B cell (primary cell): ENCODE results near the gene SORL1. TPM values are rescaled to one million over a fixed set of nuclear protein-coding genes. Genes with fewer than 3 reads are reported as not detected.

Experiments
- ATAC-seq: fragments of 200-7000 bp; cut with Tn5 transposase; one replicate; pipeline ENCODE4 v1.10.0; 2021; ENCODE audit warnings: low read depth, mild to moderate bottlenecking, moderate number of reproducible peaks, moderate library complexity
- CTCF ChIA-PET: fragments of 350-600 bp; sonication (Branson Sonifier 250); formaldehyde crosslinking; loops from one replicate; lab custom pipeline; 2021; ENCODE audit warnings: antibody characterized with exemption, inconsistent platforms; lab: Charles Lee
- POLR2A ChIA-PET: fragments of 350-600 bp; sonication (Branson Sonifier 250); formaldehyde crosslinking; loops from one replicate; lab custom pipeline; 2021; ENCODE audit warnings: antibody characterized with exemption; lab: Charles Lee
- DNase-seq: peaks from one replicate; pipeline ENCODE4 v3.0.0; 2013
- H2AFZ ChIP-seq: 2 replicates; pipeline ENCODE4 v1.6.1; 2012; ENCODE audit warnings: mild to moderate bottlenecking, low read depth, low read length; ENCODE audit not compliant: insufficient read depth, poor library complexity, severe bottlenecking
- H3K27ac ChIP-seq, 2 donors: 1 replicate in 1 of 2; 2 replicates in 1 of 2; pipeline ENCODE4 v1.5.1; 2012 to 2013; ENCODE audit warnings: low read length in 2 of 2, mild to moderate bottlenecking in 2 of 2, moderate library complexity in 1 of 2
- H3K27me3 ChIP-seq, 4 experiments: fragments of 200-600 bp in 1 of 4; sonication (generic) in 1 of 4; replicated peaks in 1 of 4; 1 replicate in 2 of 4; 2 replicates in 2 of 4; pipeline versions ENCODE4 v1.6.1 to v1.7.0; 2013 to 2016; ENCODE audit warnings: low read length in 3 of 4, mild to moderate bottlenecking in 2 of 4, mixed read lengths in 1 of 4, moderate library complexity in 1 of 4; ENCODE audit not compliant: insufficient read depth in 4 of 4, control insufficient read depth in 3 of 4; ENCODE audit errors: control extremely low read depth in 1 of 4
- H3K36me3 ChIP-seq, 2 experiments: replicated peaks in 1 of 2; 1 replicate in 1 of 2; 2 replicates in 1 of 2; pipeline versions ENCODE4 v1.6.1 to v1.7.1; 2013; ENCODE audit warnings: low read length in 1 of 2; ENCODE audit not compliant: insufficient read depth in 2 of 2, control insufficient read depth in 1 of 2; ENCODE audit errors: control extremely low read depth in 1 of 2, extremely low read depth in 1 of 2
- H3K4me1 ChIP-seq, 2 donors: fragments of 200-600 bp in 1 of 2; sonication (generic) in 1 of 2; 1 replicate in 1 of 2; 2 replicates in 1 of 2; pipeline versions ENCODE4 v1.5.1 to v1.6.1; 2013 to 2017; ENCODE audit warnings: low read length in 2 of 2; ENCODE audit not compliant: control insufficient read depth in 2 of 2, insufficient read depth in 2 of 2
- H3K4me2 ChIP-seq: replicated peaks from 2 replicates; pipeline ENCODE3; 2012; ENCODE audit warnings: mild to moderate bottlenecking, low read depth, low read length; ENCODE audit not compliant: poor library complexity, severe bottlenecking
- H3K4me3 ChIP-seq, 5 experiments: fragments of 200-600 bp in 1 of 5; sonication (generic) in 1 of 5; 1 replicate in 3 of 5; 2 replicates in 2 of 5; pipeline versions ENCODE4 v1.5.1 to v1.7.0; 2011 to 2016; ENCODE audit warnings: low read length in 4 of 5, mild to moderate bottlenecking in 4 of 5, low read depth in 2 of 5, control low read depth in 1 of 5, moderate library complexity in 1 of 5; ENCODE audit not compliant: insufficient read depth in 1 of 5; ENCODE audit errors: control extremely low read depth in 1 of 5, extremely low read depth in 1 of 5
- H3K79me2 ChIP-seq: fragments of 200-600 bp; sonication (generic); one replicate; pipeline ENCODE4 v1.6.0; 2016; ENCODE audit warnings: low read length; ENCODE audit not compliant: control insufficient read depth, insufficient read depth
- H3K9ac ChIP-seq: fragments of 200-600 bp; sonication (generic); 2 replicates; pipeline ENCODE4 v1.6.1; 2017; ENCODE audit warnings: mild to moderate bottlenecking, low read length, moderate library complexity
- H3K9me3 ChIP-seq, 3 donors: one replicate each; pipeline versions ENCODE4 v1.6.1 to v1.7.1; 2013; ENCODE audit warnings: low read length in 2 of 3; ENCODE audit not compliant: control insufficient read depth in 2 of 3, insufficient read depth in 1 of 3; ENCODE audit errors: control extremely low read depth in 1 of 3
- H4K20me1 ChIP-seq: 2 replicates; pipeline ENCODE4 v1.6.0; 2012; ENCODE audit warnings: mild to moderate bottlenecking, low read length; ENCODE audit not compliant: insufficient read depth, control insufficient read depth, poor library complexity, severe bottlenecking
- H3K27ac Mint-ChIP-seq: one replicate; pipeline ENCODE4 v1.8.0; 2021; ENCODE audit warnings: mixed read lengths
- H3K27me3 Mint-ChIP-seq: one replicate; pipeline ENCODE4 v1.8.0; 2021; ENCODE audit warnings: mixed read lengths
- H3K4me1 Mint-ChIP-seq: one replicate; pipeline ENCODE4 v1.8.0; 2021; ENCODE audit warnings: mixed read lengths
- H3K4me3 Mint-ChIP-seq: one replicate; pipeline ENCODE4 v1.8.0; 2021; ENCODE audit warnings: mixed read lengths
- H3K9me3 Mint-ChIP-seq: one replicate; pipeline ENCODE4 v1.8.0; 2022; ENCODE audit warnings: mixed read lengths; ENCODE audit not compliant: insufficient read depth
- CTCF ChIP-seq: fragments of 200-600 bp; IDR thresholded peaks from one replicate; pipeline ENCODE4 v1.8.0; 2022; ENCODE audit warnings: antibody characterized with exemption, mild to moderate bottlenecking
- EZH2 ChIP-seq: IDR thresholded peaks from 2 replicates; pipeline ENCODE4 v1.6.1; 2012; ENCODE audit warnings: borderline replicate concordance, low read depth, mild to moderate bottlenecking, moderate library complexity, low read length; ENCODE audit not compliant: insufficient read depth, poor library complexity, severe bottlenecking
- WGBS: methylation state at CpG from one replicate; pipeline ENCODE4 v1.1.5; 2013; ENCODE audit warnings: missing lambda C conversion rate; ENCODE audit not compliant: insufficient coverage; 5-methylcytosine and 5-hydroxymethylcytosine counted together
- intact Hi-C: fragments of 100-400 bp; cut with micrococcal nuclease; formaldehyde crosslinking; loops from one replicate; pipeline ENCODE4 v1.10.0; 2022
- polyA plus RNA-seq: library from polyadenylated mRNA; depleted of rRNA; stranded (reverse); fragments of >200 nt; gene quantifications from 2 replicates; pipeline ENCODE4 v1.2.3, GENCODE V29; 2012
- total RNA-seq, 2 donors: library from RNA; stranded (reverse); fragments of 120-200 nt in 1 of 2; gene quantifications; 1 replicate in 1 of 2; 2 replicates in 1 of 2; pipeline versions ENCODE4 v1.2.3 to v1.2.4, GENCODE V29; 2013 to 2022

Gene SORL1
- total and polyA plus RNA-seq, 2 donors (not counting 1 experiment from before 2014, with no cell fraction given) = 13.0 to 396 TPM

GRCh38 chr11:121563003-121563402 is 110.9 kb downstream of the SORL1 start:
- H3K27ac Mint-ChIP-seq = no peak overlapping the region
- H3K4me1 Mint-ChIP-seq = peaks cover 8% of the 10 kb centered on the region
- Histone ChIP-seq H3K9me3 (no peaks in the 10 kb centered on the region), H3K79me2 (no peaks in the 10 kb centered on the region), H3K27me3 (no peaks in the 10 kb centered on the region), H3K36me3 (peaks cover 11 to 50% of the 10 kb centered on the region in 2 experiments), H4K20me1 (peaks cover 15% of the 10 kb centered on the region), H3K4me1 (peaks cover 0 to 9% of the 10 kb centered on the region in 2 donors), H3K9ac (no peak overlapping the region), H3K4me2 (no peak overlapping the region), H2AFZ (no peak overlapping the region), H3K4me3 (no peak overlapping the region), H3K27ac (no peak overlapping the region)
- intact Hi-C loops = no loop called here
- ATAC-seq (no peak), DNase-seq (no peak)
- 92% methylated on average over 3 of the region's 4 CpGs for WGBS
- ChIA-PET CTCF (no interaction called here), POLR2A (no interaction called here)
- no peak for TF ChIP-seq CTCF
- no peak for TF ChIP-seq EZH2
- H3K9me3 Mint-ChIP-seq = no peaks in the 10 kb centered on the region
- H3K27me3 Mint-ChIP-seq = no peaks in the 10 kb centered on the region
- H3K4me3 Mint-ChIP-seq = no peak overlapping the region

- no peak overlapping the region for H3K4me2 ChIP-seq
- no peak overlapping the region for H2AFZ ChIP-seq
- intact Hi-C loops = no loop called here
- H3K9ac ChIP-seq = no peak overlapping the region
- Mint-ChIP-seq H3K4me3 (no peak overlapping the region), H3K9me3 (no peaks in the 10 kb centered on the region), H3K4me1 (peaks cover 15% of the 10 kb centered on the region), H3K27ac (no peak overlapping the region), H3K27me3 (no peaks in the 10 kb centered on the region)
- H3K4me1 ChIP-seq = peaks cover 0 to 10% of the 10 kb centered on the region in 2 donors
- peaks cover 11 to 40% of the 10 kb centered on the region in 2 experiments for H3K36me3 ChIP-seq
- no peaks in the 10 kb centered on the region for H3K9me3 ChIP-seq
- 96% methylated on average over 5 of the region's 8 CpGs for WGBS
- no peak for TF ChIP-seq EZH2
- no peak for TF ChIP-seq CTCF
- H3K79me2 ChIP-seq = no peaks in the 10 kb centered on the region
- POLR2A ChIA-PET = no interaction called here
- DNase-seq (no peak), ATAC-seq (no peak)
- CTCF ChIA-PET = interaction anchor here (0.8 kb wide), 1 partner anchor 26 kb away, joined by 3 read pairs; no protein-coding TSS in a partner anchor
- H3K27ac ChIP-seq = no peak overlapping the region
- no peaks in the 10 kb centered on the region for H3K27me3 ChIP-seq
- H3K4me3 ChIP-seq = no peak overlapping the region
- peaks cover 15% of the 10 kb centered on the region for H4K20me1 ChIP-seq
These were observed 112.0 kb downstream of the SORL1 start for GRCh38 chr11:121563900-121564822.
